Measurements from ENCODE around the gene SLC26A11. TPM values are rescaled to one million over a fixed set of nuclear protein-coding genes. Genes with fewer than 3 reads are reported as not detected.
A peak's percentile ranks its signal among the peaks of the same experiment; 100 is the strongest.

SLC26A11 gene
- total RNA-seq, 1 donor from 2014 or later, result 16.1 TPM

- H4K20me1 ChIP-seq (ENCODE audit: insufficient read depth, low read length), result peaks cover 19% of the 10 kb centered on the region
- H3K4me3 ChIP-seq (ENCODE audit: insufficient read depth, low read depth, low read length), result no peak overlapping the region
- Mint-ChIP-seq H3K9me3 (ENCODE audit: unreplicated experiment) (no peaks in the 10 kb centered on the region), H3K36me3 (ENCODE audit: low read depth, unreplicated experiment) (peaks cover 13% of the 10 kb centered on the region), H3K27ac (ENCODE audit: unreplicated experiment) (no peak overlapping the region), H3K4me3 (ENCODE audit: unreplicated experiment) (no peak overlapping the region), H3K27me3 (ENCODE audit: low read depth, unreplicated experiment) (no peaks in the 10 kb centered on the region), H3K4me1 (ENCODE audit: low read depth, unreplicated experiment) (peaks cover 3% of the 10 kb centered on the region)
- no peaks in the 10 kb centered on the region for H3K27me3 ChIP-seq (ENCODE audit: insufficient read depth, low read length)
- FAIRE-seq, result no peak
- H3K4me1 ChIP-seq (ENCODE audit: insufficient read depth, low read length), result peaks cover 10% of the 10 kb centered on the region
- TF ChIP-seq CTCF (IDR thresholded peaks at IDR 0.05; ENCODE audit: insufficient read depth, low read depth, low read length) (no peak), EZH2 (IDR thresholded peaks at IDR 0.05; ENCODE audit: insufficient read depth, low read length) (no peak)
- H3K27ac ChIP-seq (ENCODE audit: low read depth, low read length), result no peak overlapping the region
- no peaks in the 10 kb centered on the region for H3K9me3 ChIP-seq (ENCODE audit: insufficient read depth, low read depth, low read length)
- no peak for DNase-seq (ENCODE audit: low read depth)
- no peak overlapping the region for H3K9ac ChIP-seq (ENCODE audit: low read length)
- no peaks in the 10 kb centered on the region for H3K36me3 ChIP-seq (ENCODE audit: insufficient read depth, low read length)
- no peak overlapping the region for H2AFZ ChIP-seq (ENCODE audit: low read depth, low read length)
- H3K4me2 ChIP-seq (ENCODE audit: low read length), result no peak overlapping the region
- H3K79me2 ChIP-seq (ENCODE audit: insufficient read depth, low read length), result no peaks in the 10 kb centered on the region
Observed at GRCh38 chr17:80216473-80217456, 3.5 kb upstream of the SLC26A11 start.

DNA sequence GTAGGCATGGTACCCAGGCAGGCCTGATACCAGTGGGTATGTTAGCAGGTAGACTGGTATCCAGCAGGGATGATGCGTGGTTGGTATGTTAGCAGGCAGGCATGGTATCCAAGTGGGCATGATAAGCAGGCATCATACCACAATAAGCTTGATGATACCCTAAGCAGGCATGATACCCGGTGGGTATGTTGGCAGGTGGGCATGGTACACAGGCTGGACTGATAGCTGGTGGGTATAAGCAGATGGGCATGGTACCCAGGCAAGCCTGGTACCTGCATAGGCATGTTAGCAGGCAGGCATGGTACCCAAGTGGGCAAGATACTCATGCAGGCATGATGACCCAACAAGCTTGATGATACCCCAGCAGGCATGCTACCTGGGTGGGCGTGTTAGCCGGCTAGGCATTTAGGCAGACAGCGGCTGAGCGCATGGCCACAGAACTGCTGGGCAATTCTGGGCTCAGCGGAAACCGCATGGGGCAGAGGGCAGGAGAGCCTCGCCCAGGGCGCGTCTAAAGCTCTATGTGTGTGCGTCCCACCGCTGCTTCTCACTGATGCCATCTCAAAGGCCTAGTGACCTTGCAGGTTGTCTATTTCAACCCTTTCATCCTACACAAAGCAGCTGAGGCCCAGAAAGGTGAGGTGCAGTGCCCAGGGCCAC is 2.4 kb upstream of the SLC26A11 start:
- Histone ChIP-seq H3K4me2 (ENCODE audit: low read length) (no peak overlapping the region), H3K27me3 (ENCODE audit: insufficient read depth, low read length) (no peaks in the 10 kb centered on the region), H3K4me1 (ENCODE audit: insufficient read depth, low read length) (peaks cover 10% of the 10 kb centered on the region), H3K79me2 (ENCODE audit: insufficient read depth, low read length) (no peaks in the 10 kb centered on the region), H4K20me1 (ENCODE audit: insufficient read depth, low read length) (peaks cover 19% of the 10 kb centered on the region), H3K27ac (ENCODE audit: low read depth, low read length) (no peak overlapping the region), H3K36me3 (ENCODE audit: insufficient read depth, low read length) (no peaks in the 10 kb centered on the region), H3K9me3 (ENCODE audit: insufficient read depth, low read depth, low read length) (no peaks in the 10 kb centered on the region), H3K9ac (ENCODE audit: low read length) (no peak overlapping the region), H3K4me3 (ENCODE audit: insufficient read depth, low read depth, low read length) (no peak overlapping the region), H2AFZ (ENCODE audit: low read depth, low read length) (no peak overlapping the region)
- no peaks in the 10 kb centered on the region for H3K9me3 Mint-ChIP-seq (ENCODE audit: unreplicated experiment)
- FAIRE-seq (no peak), DNase-seq (ENCODE audit: low read depth) (no peak)
- H3K27ac Mint-ChIP-seq (ENCODE audit: unreplicated experiment), result peak overlapping the region; percentile 20
- H3K36me3 Mint-ChIP-seq (ENCODE audit: low read depth, unreplicated experiment), result peaks cover 13% of the 10 kb centered on the region
- H3K4me1 Mint-ChIP-seq (ENCODE audit: low read depth, unreplicated experiment), result peaks cover 3% of the 10 kb centered on the region
- peak overlapping the region; percentile 21 for H3K4me3 Mint-ChIP-seq (ENCODE audit: unreplicated experiment)
- TF ChIP-seq CTCF (IDR thresholded peaks at IDR 0.05; ENCODE audit: insufficient read depth, low read depth, low read length) (no peak), EZH2 (IDR thresholded peaks at IDR 0.05; ENCODE audit: insufficient read depth, low read length) (no peak)
- H3K27me3 Mint-ChIP-seq (ENCODE audit: low read depth, unreplicated experiment), result no peaks in the 10 kb centered on the region
